Common myeloid progenitor, CD34-positive (primary cell): Measurements from ENCODE around the gene ASXL3.

Experiments
- CTCF ChIA-PET: fragments of 350-600 bp; sonication (Branson Sonifier 250); formaldehyde crosslinking; loops from one replicate; lab custom pipeline; 2021; ENCODE audit warnings: antibody characterized with exemption; lab: Charles Lee
- POLR2A ChIA-PET: fragments of 350-600 bp; sonication (Branson Sonifier 250); formaldehyde crosslinking; loops from one replicate; lab custom pipeline; 2021; ENCODE audit warnings: antibody characterized with exemption; lab: Charles Lee
- DNase-seq, 3 donors: peaks; one replicate each; pipeline versions ENCODE4 v3.0.0 to v3.0.0-alpha.2; 2013
- H3K27ac ChIP-seq, 2 experiments: 1 replicate in 1 of 2; 2 replicates in 1 of 2; pipeline ENCODE4 v1.7.0; 2013; ENCODE audit warnings: inconsistent platforms in 2 of 2, low read length in 2 of 2, mild to moderate bottlenecking in 2 of 2, low read depth in 1 of 2, moderate library complexity in 1 of 2; ENCODE audit not compliant: severe bottlenecking in 2 of 2, insufficient read depth in 1 of 2, poor library complexity in 1 of 2
- H3K27me3 ChIP-seq, 5 experiments: replicated peaks in 2 of 5; 1 replicate in 3 of 5; 2 replicates in 2 of 5; pipeline versions ENCODE4 v1.6.1 to v1.7.0; 2013; ENCODE audit warnings: low read length in 4 of 5, mild to moderate bottlenecking in 2 of 5, moderate library complexity in 2 of 5, inconsistent platforms in 1 of 5; ENCODE audit not compliant: insufficient read depth in 5 of 5, control insufficient read depth in 4 of 5
- H3K36me3 ChIP-seq, 4 experiments: 1 replicate in 2 of 4; 2 replicates in 2 of 4; pipeline versions ENCODE4 v1.6.1 to v1.7.0; 2013; ENCODE audit warnings: low read length in 3 of 4, control low read depth in 1 of 4, mild to moderate bottlenecking in 1 of 4; ENCODE audit not compliant: control insufficient read depth in 4 of 4, insufficient read depth in 4 of 4
- H3K4me1 ChIP-seq, 4 experiments: 1 replicate in 3 of 4; 2 replicates in 1 of 4; pipeline versions ENCODE4 v1.6.1 to v1.7.1; 2013; ENCODE audit warnings: low read length in 3 of 4, mild to moderate bottlenecking in 3 of 4, control low read depth in 1 of 4, inconsistent platforms in 1 of 4, moderate library complexity in 1 of 4; ENCODE audit not compliant: control insufficient read depth in 4 of 4, insufficient read depth in 4 of 4; ENCODE audit errors: control extremely low read depth in 1 of 4
- H3K4me3 ChIP-seq, 7 experiments: 1 replicate in 4 of 7; 2 replicates in 3 of 7; pipeline versions ENCODE4 v1.5.1 to v1.7.0; 2013; ENCODE audit warnings: mild to moderate bottlenecking in 7 of 7, low read length in 6 of 7, moderate library complexity in 6 of 7, inconsistent platforms in 2 of 7, low read depth in 2 of 7, control low read depth in 1 of 7; ENCODE audit not compliant: insufficient read depth in 4 of 7, control insufficient read depth in 1 of 7; ENCODE audit errors: extremely low read depth in 1 of 7
- H3K9me3 ChIP-seq, 5 experiments: 1 replicate in 4 of 5; 2 replicates in 1 of 5; pipeline versions ENCODE4 v1.6.1 to v1.7.1; 2013; ENCODE audit warnings: low read length in 4 of 5, mild to moderate bottlenecking in 2 of 5, inconsistent platforms in 1 of 5, low read depth in 1 of 5, moderate library complexity in 1 of 5; ENCODE audit not compliant: control insufficient read depth in 4 of 5, insufficient read depth in 2 of 5; ENCODE audit errors: control extremely low read depth in 1 of 5
- WGBS: methylation state at CpG from one replicate; pipeline ENCODE4 v1.1.5; 2013; ENCODE audit not compliant: insufficient coverage; 5-methylcytosine and 5-hydroxymethylcytosine counted together

The ASXL3 gene

DNA sequence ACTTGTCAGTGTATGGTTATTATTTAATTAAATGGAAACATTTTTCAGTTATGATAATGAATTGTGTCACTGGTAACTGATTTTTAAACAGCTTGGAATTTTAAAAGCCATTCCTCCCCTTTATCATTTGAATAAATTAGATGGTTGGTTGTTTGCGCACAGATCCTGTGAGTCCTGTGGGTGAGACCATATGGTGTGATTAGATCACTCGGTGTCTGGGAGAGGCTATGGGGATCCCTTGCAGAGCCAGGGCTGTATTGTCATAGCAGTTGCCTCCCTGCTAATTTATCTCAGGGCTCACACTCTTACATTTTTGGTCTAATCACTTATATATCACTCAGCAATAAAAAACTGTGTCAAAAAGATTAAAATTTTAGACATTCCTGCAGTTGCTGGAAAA lies 133.5 kb downstream of the ASXL3 start:
- Histone ChIP-seq H3K27me3 (no peaks in the 10 kb centered on the region), H3K27ac (no peak overlapping the region), H3K9me3 (no peaks in the 10 kb centered on the region), H3K36me3 (no peaks in the 10 kb centered on the region), H3K4me1 (no peaks in the 10 kb centered on the region), H3K4me3 (no peak overlapping the region)
- WGBS: no CpG with 5 or more reads among the region's 2 CpGs
- POLR2A ChIA-PET: no interaction called here
- CTCF ChIA-PET: no interaction called here
- no peak for DNase-seq

DNA sequence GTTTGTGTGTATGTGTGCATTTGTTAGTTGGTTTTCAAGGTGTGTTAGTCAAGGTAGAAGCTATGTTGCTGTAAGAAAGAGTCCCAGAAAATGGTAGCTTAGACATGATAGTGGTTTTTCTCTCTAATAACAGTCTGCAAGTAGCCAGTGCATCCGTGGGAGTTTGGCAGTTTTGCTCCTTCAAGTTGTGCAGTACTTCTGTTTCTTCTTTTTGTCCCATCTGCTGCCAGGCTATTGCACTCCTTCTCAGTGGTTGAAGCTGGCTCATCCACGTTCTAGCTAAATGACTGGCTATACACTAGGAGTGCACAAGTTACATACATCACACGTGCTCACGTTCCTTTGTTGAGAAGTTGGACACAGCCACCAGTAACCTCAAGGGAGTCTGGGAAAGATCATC lies 134.7 kb downstream of the ASXL3 start:
- no peaks in the 10 kb centered on the region for H3K27me3 ChIP-seq
- no peak overlapping the region for H3K27ac ChIP-seq
- ChIA-PET CTCF (no interaction called here), POLR2A (no interaction called here)
- no peak overlapping the region for H3K4me3 ChIP-seq
- H3K4me1 ChIP-seq: no peaks in the 10 kb centered on the region
- no peak for DNase-seq
- WGBS: 93% methylated on average over 4 of the region's 4 CpGs
- H3K36me3 ChIP-seq: no peaks in the 10 kb centered on the region
- H3K9me3 ChIP-seq: no peaks in the 10 kb centered on the region

DNA sequence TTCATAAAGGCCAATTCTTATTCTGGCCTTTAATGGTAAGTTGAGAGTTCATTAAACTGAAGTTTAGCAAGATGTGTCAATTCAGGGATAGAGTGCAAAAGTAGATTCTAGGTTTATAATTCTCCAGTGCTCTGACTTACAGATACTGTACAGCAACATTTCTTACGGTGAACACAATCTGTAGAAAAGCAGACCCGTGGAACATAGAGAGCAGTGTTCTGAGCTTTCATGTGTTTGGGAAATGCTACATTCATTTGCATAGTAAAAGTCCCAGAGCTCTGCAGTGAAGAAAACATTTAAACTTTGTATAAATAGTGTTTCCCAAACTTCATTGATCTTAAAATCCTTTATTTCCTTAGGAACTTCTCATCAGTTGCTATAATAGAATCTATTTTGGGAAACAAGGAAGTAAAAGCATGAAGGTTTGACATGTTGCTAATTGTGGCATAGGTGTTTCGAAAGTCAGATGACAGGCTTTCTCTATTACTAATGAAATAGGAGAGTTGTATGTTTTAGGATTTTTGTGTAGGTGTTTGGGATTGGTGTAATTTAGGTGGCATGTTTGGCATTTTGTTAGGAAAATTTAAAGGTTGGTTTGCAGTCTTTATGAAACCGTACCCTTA lies 138.2 kb downstream of the ASXL3 start:
- 84% methylated on average over 4 of the region's 4 CpGs for WGBS
- Histone ChIP-seq H3K4me1 (no peaks in the 10 kb centered on the region), H3K36me3 (no peaks in the 10 kb centered on the region), H3K27ac (no peak overlapping the region), H3K4me3 (no peak overlapping the region), H3K9me3 (no peaks in the 10 kb centered on the region), H3K27me3 (no peaks in the 10 kb centered on the region)
- CTCF ChIA-PET: no interaction called here
- DNase-seq: no peak
- POLR2A ChIA-PET: no interaction called here

DNA sequence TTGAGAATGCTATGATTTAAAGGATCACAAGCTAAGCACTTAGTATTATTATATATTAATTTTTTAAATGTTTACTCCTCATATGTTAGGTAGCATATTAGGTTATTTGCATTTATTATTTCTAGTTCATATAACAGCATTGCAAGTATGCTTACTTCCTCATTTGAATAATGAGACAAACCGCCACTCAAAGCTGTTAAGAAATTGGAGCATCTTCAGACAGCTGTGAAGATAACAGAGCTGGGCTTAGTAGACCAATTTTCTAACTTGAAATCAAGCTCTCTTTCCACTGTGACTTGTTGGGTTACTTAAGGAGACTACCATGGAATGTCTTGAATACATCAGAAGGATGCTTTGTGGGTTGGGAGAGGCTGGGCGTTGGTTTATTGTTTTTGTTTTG lies 139.3 kb downstream of the ASXL3 start:
- Histone ChIP-seq H3K4me3 (no peak overlapping the region), H3K27me3 (no peaks in the 10 kb centered on the region), H3K27ac (no peak overlapping the region), H3K36me3 (no peaks in the 10 kb centered on the region), H3K4me1 (no peaks in the 10 kb centered on the region), H3K9me3 (no peaks in the 10 kb centered on the region)
- DNase-seq: no peak
- 40% methylated on average over 1 of the region's 2 CpGs for WGBS
- CTCF ChIA-PET: no interaction called here
- POLR2A ChIA-PET: no interaction called here

DNA sequence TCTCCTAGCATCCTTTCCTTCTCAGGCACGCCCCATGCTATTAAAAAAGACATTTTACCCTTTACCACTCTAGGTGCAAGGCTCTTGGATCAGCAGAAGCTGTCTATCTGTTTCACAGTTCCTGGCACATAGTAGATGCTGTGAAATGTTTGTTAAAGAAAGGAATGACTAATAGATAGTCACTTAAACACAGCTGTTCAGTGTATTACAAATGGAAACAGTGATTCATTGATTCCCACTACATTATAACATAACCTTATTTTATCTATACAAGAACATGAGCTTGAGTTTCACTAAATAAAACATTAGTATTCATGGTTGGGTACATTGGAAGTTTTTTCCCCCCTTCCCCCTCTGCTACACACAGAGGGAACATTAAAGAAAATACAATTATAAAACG lies 142.1 kb downstream of the ASXL3 start:
- Histone ChIP-seq H3K4me1 (no peaks in the 10 kb centered on the region), H3K9me3 (no peaks in the 10 kb centered on the region), H3K27ac (no peak overlapping the region), H3K36me3 (no peaks in the 10 kb centered on the region), H3K4me3 (no peak overlapping the region), H3K27me3 (no peaks in the 10 kb centered on the region)
- ChIA-PET CTCF (interaction anchor here (1.2 kb wide), 1 partner anchor 34 kb away, joined by 3 read pairs; no protein-coding TSS in a partner anchor), POLR2A (no interaction called here)
- DNase-seq: no peak
- WGBS: 100% methylated on average over 1 of the region's 2 CpGs

DNA sequence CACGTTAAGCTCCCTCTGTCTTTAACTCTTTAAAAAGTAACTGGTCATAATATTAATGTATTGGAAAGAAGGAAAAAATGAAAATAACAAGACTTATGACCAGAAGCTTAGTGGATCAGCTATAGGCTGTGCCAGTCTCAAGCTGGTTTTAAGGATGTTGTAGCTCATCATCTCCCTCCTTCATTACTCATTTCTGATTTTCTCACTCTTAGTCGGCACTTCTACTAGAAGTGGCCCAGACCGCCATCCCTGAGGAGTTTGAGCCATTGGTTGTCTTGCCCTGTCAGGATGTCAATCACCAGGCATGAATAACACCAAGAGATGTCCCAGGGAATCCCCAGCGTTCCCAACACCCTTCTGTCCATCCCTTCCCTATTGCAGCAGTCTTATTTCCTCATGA lies 151.5 kb downstream of the ASXL3 start:
- H3K4me3 ChIP-seq: no peak overlapping the region
- H3K27me3 ChIP-seq: no peaks in the 10 kb centered on the region
- H3K4me1 ChIP-seq: no peaks in the 10 kb centered on the region
- H3K27ac ChIP-seq: no peak overlapping the region
- POLR2A ChIA-PET: no interaction called here
- CTCF ChIA-PET: interaction anchor here (0.6 to 1.2 kb wide), 2 partner anchors 9 to 25 kb away, joined by 3 read pairs; no protein-coding TSS in a partner anchor
- H3K36me3 ChIP-seq: no peaks in the 10 kb centered on the region
- WGBS: 95% methylated on average over 3 of the region's 4 CpGs
- no peak for DNase-seq
- H3K9me3 ChIP-seq: no peaks in the 10 kb centered on the region

DNA sequence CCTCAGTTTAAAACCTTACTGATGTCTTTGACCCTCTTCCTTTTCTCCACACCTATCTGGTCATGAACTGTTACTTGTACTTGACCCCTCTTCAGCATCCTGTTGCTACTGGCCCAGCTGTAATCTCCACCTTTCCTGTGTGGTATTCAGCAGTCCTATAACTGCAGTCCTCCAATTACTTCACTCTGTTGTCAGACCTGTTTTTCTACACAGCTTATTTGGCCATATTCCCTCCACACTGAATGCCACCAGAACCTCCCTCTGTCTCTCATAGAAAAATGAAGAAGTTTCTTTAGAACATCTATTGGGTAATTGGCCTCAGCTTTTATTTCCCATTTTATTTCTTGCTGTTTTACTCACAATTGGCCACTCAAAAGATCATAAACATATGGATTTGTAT lies 155.4 kb downstream of the ASXL3 start:
- H3K9me3 ChIP-seq: no peaks in the 10 kb centered on the region
- CTCF ChIA-PET: no interaction called here
- no peak for DNase-seq
- H3K4me3 ChIP-seq: no peak overlapping the region
- no peaks in the 10 kb centered on the region for H3K36me3 ChIP-seq
- H3K27me3 ChIP-seq: no peaks in the 10 kb centered on the region
- no peaks in the 10 kb centered on the region for H3K4me1 ChIP-seq
- POLR2A ChIA-PET: no interaction called here
- no peak overlapping the region for H3K27ac ChIP-seq
